SK-N-SH treated with all-trans-retinoic acid at 6 μM for 48 hours (cell line): ENCODE results near the gene ZNRF4.

ENCODE experiments used
- ARNTL ChIP-seq: fragments of 450-650 bp; formaldehyde crosslinking; IDR thresholded peaks from 2 replicates; pipeline ENCODE4 v1.5.0; 2020; ENCODE audit warnings: low read depth, mild to moderate bottlenecking, moderate library complexity, borderline replicate concordance
- BACH2 ChIP-seq: fragments of 250-450 bp; sonication (Bioruptor Pico); IDR thresholded peaks from 2 replicates; pipeline ENCODE4 v1.9.0; 2021; ENCODE audit warnings: mild to moderate bottlenecking, borderline replicate concordance
- CSDC2 ChIP-seq: fragments of 250-450 bp; sonication (Bioruptor Pico); IDR thresholded peaks from 2 replicates; pipeline ENCODE4 v1.5.0; 2020; ENCODE audit warnings: mild to moderate bottlenecking, moderate library complexity
- ISL1 ChIP-seq: fragments of 250-450 bp; sonication (Bioruptor Pico); IDR thresholded peaks from 2 replicates; pipeline ENCODE4 v2.1.2; 2022; ENCODE audit warnings: mild to moderate bottlenecking, moderate library complexity
- PPARA ChIP-seq: fragments of 250-450 bp; sonication (Bioruptor Pico); IDR thresholded peaks from 2 replicates; pipeline ENCODE4 v1.5.0; 2020; ENCODE audit warnings: mild to moderate bottlenecking, borderline replicate concordance
- RARB ChIP-seq: fragments of 250-450 bp; sonication (Bioruptor Pico); IDR thresholded peaks from 2 replicates; pipeline ENCODE4 v1.8.0; 2021; ENCODE audit warnings: mild to moderate bottlenecking, moderate library complexity
- SNAI2 ChIP-seq: fragments of 250-450 bp; sonication (Bioruptor Pico); IDR thresholded peaks from 2 replicates; pipeline ENCODE4 v1.5.0; 2020; ENCODE audit warnings: mild to moderate bottlenecking, moderate library complexity
- TCF4 ChIP-seq: fragments of 250-450 bp; sonication (Bioruptor Pico); IDR thresholded peaks from 2 replicates; pipeline ENCODE4 v1.8.0; 2021; ENCODE audit warnings: mild to moderate bottlenecking, moderate library complexity, borderline replicate concordance
- ZNF70 ChIP-seq: fragments of 450-650 bp; formaldehyde crosslinking; IDR thresholded peaks from 2 replicates; pipeline ENCODE4 v1.5.0; 2020; ENCODE audit warnings: mild to moderate bottlenecking, moderate library complexity
- TF ChIP-seq, protein P1 (sequence below): fragments of 250-450 bp; sonication (Bioruptor Pico); IDR thresholded peaks from 2 replicates; pipeline ENCODE4 v1.8.0; 2021; ENCODE audit warnings: low read depth, mild to moderate bottlenecking, moderate library complexity, borderline replicate concordance
- TF ChIP-seq, protein P2 (sequence below): fragments of 250-450 bp; sonication (Bioruptor Pico); IDR thresholded peaks from 2 replicates; pipeline ENCODE4 v1.5.1; 2021; ENCODE audit warnings: mild to moderate bottlenecking, moderate library complexity

- TF ChIP-seq TCF4 (no peak), ARNTL (no peak), ZNF70 (CRISPR knock-in tag) (no peak), CSDC2 (CRISPR knock-in tag) (no peak), PPARA (CRISPR knock-in tag) (no peak), SNAI2 (CRISPR knock-in tag) (no peak), RARB (no peak), ISL1 (CRISPR knock-in tag) (no peak), BACH2 (CRISPR knock-in tag) (no peak)
- TF ChIP-seq, protein P1, sequence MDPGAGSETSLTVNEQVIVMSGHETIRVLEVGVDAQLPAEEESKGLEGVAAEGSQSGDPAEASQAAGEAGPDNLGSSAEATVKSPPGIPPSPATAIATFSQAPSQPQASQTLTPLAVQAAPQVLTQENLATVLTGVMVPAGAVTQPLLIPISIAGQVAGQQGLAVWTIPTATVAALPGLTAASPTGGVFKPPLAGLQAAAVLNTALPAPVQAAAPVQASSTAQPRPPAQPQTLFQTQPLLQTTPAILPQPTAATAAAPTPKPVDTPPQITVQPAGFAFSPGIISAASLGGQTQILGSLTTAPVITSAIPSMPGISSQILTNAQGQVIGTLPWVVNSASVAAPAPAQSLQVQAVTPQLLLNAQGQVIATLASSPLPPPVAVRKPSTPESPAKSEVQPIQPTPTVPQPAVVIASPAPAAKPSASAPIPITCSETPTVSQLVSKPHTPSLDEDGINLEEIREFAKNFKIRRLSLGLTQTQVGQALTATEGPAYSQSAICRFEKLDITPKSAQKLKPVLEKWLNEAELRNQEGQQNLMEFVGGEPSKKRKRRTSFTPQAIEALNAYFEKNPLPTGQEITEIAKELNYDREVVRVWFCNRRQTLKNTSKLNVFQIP (CRISPR knock-in tag): no peak
- TF ChIP-seq, protein P2, sequence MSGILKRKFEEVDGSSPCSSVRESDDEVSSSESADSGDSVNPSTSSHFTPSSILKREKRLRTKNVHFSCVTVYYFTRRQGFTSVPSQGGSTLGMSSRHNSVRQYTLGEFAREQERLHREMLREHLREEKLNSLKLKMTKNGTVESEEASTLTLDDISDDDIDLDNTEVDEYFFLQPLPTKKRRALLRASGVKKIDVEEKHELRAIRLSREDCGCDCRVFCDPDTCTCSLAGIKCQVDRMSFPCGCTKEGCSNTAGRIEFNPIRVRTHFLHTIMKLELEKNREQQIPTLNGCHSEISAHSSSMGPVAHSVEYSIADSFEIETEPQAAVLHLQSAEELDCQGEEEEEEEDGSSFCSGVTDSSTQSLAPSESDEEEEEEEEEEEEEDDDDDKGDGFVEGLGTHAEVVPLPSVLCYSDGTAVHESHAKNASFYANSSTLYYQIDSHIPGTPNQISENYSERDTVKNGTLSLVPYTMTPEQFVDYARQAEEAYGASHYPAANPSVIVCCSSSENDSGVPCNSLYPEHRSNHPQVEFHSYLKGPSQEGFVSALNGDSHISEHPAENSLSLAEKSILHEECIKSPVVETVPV (CRISPR knock-in tag): no peak
Observed at GRCh38 chr19:5491565-5491964, 36.3 kb downstream of the ZNRF4 start.
